Measurements from ENCODE around the gene GATA1. TPM values are rescaled to one million over a fixed set of nuclear protein-coding genes. Genes with fewer than 3 reads are reported as not detected.

GATA1 gene
- total RNA-seq, 1 experiment from 2014 or later = 0.34 TPM

DNA sequence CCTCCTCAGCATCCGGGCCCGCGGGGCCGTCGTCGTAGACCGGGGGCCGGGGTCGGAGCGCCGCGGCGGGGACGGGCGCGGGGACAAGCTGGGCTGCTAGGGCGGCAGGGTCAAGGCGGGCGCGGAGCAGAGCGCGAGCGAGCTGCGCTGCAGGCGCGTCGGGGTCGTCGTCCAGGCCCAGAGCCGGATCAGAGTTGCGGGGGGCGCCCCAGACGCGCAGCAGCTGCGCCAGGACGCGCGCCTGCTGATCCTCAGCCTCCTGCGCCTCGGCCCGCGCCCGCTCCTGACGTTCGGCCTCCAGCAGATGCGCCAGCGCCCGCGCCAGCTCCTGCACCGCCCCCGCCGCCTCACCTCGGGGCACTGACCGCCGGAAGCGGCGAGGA lies 45.5 kb downstream of the GATA1 start:
- intact Hi-C loops (cut with micrococcal nuclease) = no loop called here
- H3K79me2 ChIP-seq (ENCODE audit: insufficient read depth, low read length) = no peaks in the 10 kb centered on the region
- no peaks in the 10 kb centered on the region for H4K20me1 ChIP-seq (ENCODE audit: insufficient read depth)
- H3K9me2 ChIP-seq (ENCODE audit: insufficient read depth) = no peaks in the 10 kb centered on the region
- no peak overlapping the region for H3K27ac ChIP-seq (ENCODE audit: low read depth, low read length)
- ChIA-PET CTCF (no interaction called here), RAD21 (ENCODE audit: low non-redundant PET in 1 of 2, low total read pairs in 2 of 2, uncharacterized antibody in 2 of 2, unreplicated experiment in 2 of 2) (no interaction called here), POLR2A (no interaction called here)
- no peak overlapping the region for H3K9ac ChIP-seq (ENCODE audit: low read length)
- BruUV-seq (replicated peaks) = no TSS peak
- H3K36me3 ChIP-seq (ENCODE audit: control insufficient read depth in 1 of 2, insufficient read depth in 2 of 2, low read length in 2 of 2) = no peaks in the 10 kb centered on the region
- ATAC-seq = no peak
- no peaks in the 10 kb centered on the region for H3K9me3 ChIP-seq (ENCODE audit: control insufficient read depth in 1 of 2, insufficient read depth in 1 of 2, low read depth in 1 of 2, low read length in 2 of 2)
- H3K4me1 ChIP-seq (ENCODE audit: control insufficient read depth in 1 of 2, insufficient read depth in 2 of 2, low read length in 2 of 2) = no peaks in the 10 kb centered on the region
- H3K4me2 ChIP-seq (ENCODE audit: low read length) = no peak overlapping the region
- no peaks in the 10 kb centered on the region for H3K27me3 ChIP-seq (ENCODE audit: insufficient read depth, low read length)
- no peak overlapping the region for H2AFZ ChIP-seq (ENCODE audit: low read depth, low read length, poor library complexity, severe bottlenecking)
- no peak for DNase-seq (ENCODE audit: low read depth, low spot score)
- TF ChIP-seq SIN3A (IDR thresholded peaks at IDR 0.05; ENCODE audit: low read depth) (no peak), EZH2 (IDR thresholded peaks at IDR 0.05) (no peak), RAD21 (IDR thresholded peaks at IDR 0.05; ENCODE audit: low read depth) (no peak), TCF7L2 (IDR thresholded peaks at IDR 0.05; ENCODE audit: borderline replicate concordance, extremely low read depth, insufficient read depth, insufficient read length) (no peak), ELF1 (IDR thresholded peaks at IDR 0.05; ENCODE audit: borderline replicate concordance, low read depth) (no peak), CEBPB (IDR thresholded peaks at IDR 0.05; ENCODE audit: low read depth) (no peak), ZNF274 (IDR thresholded peaks at IDR 0.05; ENCODE audit: low read depth, low read length) (no peak), FOSL1 (IDR thresholded peaks at IDR 0.05; ENCODE audit: low read depth) (no peak), CBX3 (IDR thresholded peaks at IDR 0.05; ENCODE audit: low read depth) (no peak), POLR2A (IDR thresholded peaks at IDR 0.05; ENCODE audit: borderline replicate concordance, extremely low read depth, insufficient read depth, insufficient read length) (no peak)
- TF ChIP-seq, protein P1, sequence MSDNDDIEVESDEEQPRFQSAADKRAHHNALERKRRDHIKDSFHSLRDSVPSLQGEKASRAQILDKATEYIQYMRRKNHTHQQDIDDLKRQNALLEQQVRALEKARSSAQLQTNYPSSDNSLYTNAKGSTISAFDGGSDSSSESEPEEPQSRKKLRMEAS (IDR thresholded peaks at IDR 0.05) = no peak
- TF ChIP-seq, protein P2, sequence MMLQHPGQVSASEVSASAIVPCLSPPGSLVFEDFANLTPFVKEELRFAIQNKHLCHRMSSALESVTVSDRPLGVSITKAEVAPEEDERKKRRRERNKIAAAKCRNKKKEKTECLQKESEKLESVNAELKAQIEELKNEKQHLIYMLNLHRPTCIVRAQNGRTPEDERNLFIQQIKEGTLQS (IDR thresholded peaks at IDR 0.05) = no peak
- no peak overlapping the region for H3K4me3 ChIP-seq (replicated peaks in 1 of 2; ENCODE audit: low read depth in 1 of 2, low read length in 2 of 2)

DNA sequence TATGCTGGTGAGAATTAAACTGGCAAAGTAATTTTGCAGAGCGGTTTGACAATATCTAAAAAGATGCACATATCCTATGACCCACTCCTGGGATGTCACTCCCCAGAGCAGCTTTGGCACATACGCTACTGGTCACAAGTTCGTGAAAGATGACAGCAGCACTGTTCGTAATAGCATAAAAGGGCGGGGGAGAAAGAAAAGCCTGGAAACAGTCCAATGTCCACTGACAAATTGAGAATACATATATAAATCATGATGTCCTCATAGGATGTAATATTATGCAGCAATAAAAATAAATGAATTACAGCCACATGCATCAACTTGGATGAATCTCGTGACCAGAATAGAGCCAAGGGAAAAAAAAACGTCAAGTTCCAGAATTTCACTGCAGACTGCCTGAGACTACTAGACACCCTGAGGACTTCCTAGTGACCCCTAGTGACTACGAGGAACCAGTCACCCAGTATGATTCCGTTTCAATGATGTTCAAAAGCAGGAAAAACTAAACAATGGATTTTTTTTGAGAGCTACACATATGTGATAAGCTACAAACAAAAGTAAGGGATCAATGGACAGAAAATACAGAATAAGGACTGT lies 47.2 kb downstream of the GATA1 start:
- RAD21 ChIA-PET (ENCODE audit: low non-redundant PET in 1 of 2, low total read pairs in 2 of 2, uncharacterized antibody in 2 of 2, unreplicated experiment in 2 of 2) = no interaction called here
- POLR2A ChIA-PET = no interaction called here

More for the DNA sequence above, 47.2 kb downstream of the GATA1 start:
- Histone ChIP-seq H3K4me2 (ENCODE audit: low read length) (no peak overlapping the region), H3K9me3 (ENCODE audit: control insufficient read depth in 1 of 2, insufficient read depth in 1 of 2, low read depth in 1 of 2, low read length in 2 of 2) (no peaks in the 10 kb centered on the region), H3K4me1 (ENCODE audit: control insufficient read depth in 1 of 2, insufficient read depth in 2 of 2, low read length in 2 of 2) (no peaks in the 10 kb centered on the region), H4K20me1 (ENCODE audit: insufficient read depth) (no peaks in the 10 kb centered on the region), H3K27ac (ENCODE audit: low read depth, low read length) (no peak overlapping the region), H3K27me3 (ENCODE audit: insufficient read depth, low read length) (no peaks in the 10 kb centered on the region), H3K79me2 (ENCODE audit: insufficient read depth, low read length) (no peaks in the 10 kb centered on the region), H3K4me3 (replicated peaks in 1 of 2; ENCODE audit: low read depth in 1 of 2, low read length in 2 of 2) (no peak overlapping the region), H3K9me2 (ENCODE audit: insufficient read depth) (no peaks in the 10 kb centered on the region), H3K9ac (ENCODE audit: low read length) (no peak overlapping the region), H2AFZ (ENCODE audit: low read depth, low read length, poor library complexity, severe bottlenecking) (no peak overlapping the region), H3K36me3 (ENCODE audit: control insufficient read depth in 1 of 2, insufficient read depth in 2 of 2, low read length in 2 of 2) (no peaks in the 10 kb centered on the region)
- no TSS peak for BruUV-seq (replicated peaks)
- TF ChIP-seq SIN3A (IDR thresholded peaks at IDR 0.05; ENCODE audit: low read depth) = no peak
- TF ChIP-seq SRF (IDR thresholded peaks at IDR 0.05; ENCODE audit: low read depth) = no peak
- 0 out of 2 replicates have a peak, but pooled peaks have one; percentile 7 for TF ChIP-seq RAD21 (IDR thresholded peaks at IDR 0.05; ENCODE audit: low read depth)
- ATAC-seq = peak; percentile 52
- intact Hi-C loops (cut with micrococcal nuclease) = no loop called here
- CTCF ChIA-PET = no interaction called here
- DNase-seq (ENCODE audit: low read depth, low spot score) = no peak
